Tibial nerve (tissue), 4 donors: Measurements from ENCODE around the gene SLC12A2. TPM values are rescaled to one million over a fixed set of nuclear protein-coding genes. Genes with fewer than 3 reads are reported as not detected.

ENCODE experiments used
- DNase-seq, 2 donors: peaks; one replicate each; pipeline ENCODE4 v3.0.0-alpha.2; 2019; ENCODE audit warnings: low spot score in 2 of 2
- H3K27ac ChIP-seq, 4 donors: fragments of 200-600 bp; sonication (generic) in 3 of 4; one replicate each; pipeline ENCODE4 v1.5.1; 2017 to 2019; ENCODE audit warnings: mild to moderate bottlenecking in 1 of 4
- H3K27me3 ChIP-seq, 2 donors: fragments of 200-600 bp; sonication (generic) in 1 of 2; one replicate each; pipeline versions ENCODE4 v1.5.1 to v1.6.0; 2017 to 2019
- H3K36me3 ChIP-seq, 3 donors: fragments of 200-600 bp; sonication (generic); one replicate each; pipeline ENCODE4 v1.5.1; 2018 to 2019
- H3K4me1 ChIP-seq, 4 donors: fragments of 200-600 bp; sonication (generic) in 3 of 4; one replicate each; pipeline ENCODE4 v1.5.1; 2017 to 2019
- H3K4me3 ChIP-seq, 4 donors: fragments of 200-600 bp; sonication (generic) in 3 of 4; one replicate each; pipeline ENCODE4 v1.5.1; 2017 to 2019; ENCODE audit warnings: mild to moderate bottlenecking in 1 of 4, moderate library complexity in 1 of 4
- H3K9me3 ChIP-seq, 4 donors: fragments of 200-600 bp; sonication (generic) in 3 of 4; one replicate each; pipeline ENCODE4 v1.5.1; 2017 to 2019
- CTCF ChIP-seq, 5 experiments: fragments of 200-600 bp in 3 of 5; fragments of 450-650 bp in 2 of 5; sonication (generic) in 3 of 5; IDR thresholded peaks; one replicate each; pipeline ENCODE4 v1.5.1; 2016 to 2019; ENCODE audit warnings: antibody characterized with exemption in 5 of 5, mild to moderate bottlenecking in 3 of 5, moderate library complexity in 2 of 5
- EP300 ChIP-seq, 2 donors: sonication (generic); formaldehyde crosslinking; IDR thresholded peaks; one replicate each; pipeline ENCODE4 v1.6.1; 2017; ENCODE audit warnings: antibody characterized with exemption in 2 of 2, mild to moderate bottlenecking in 1 of 2
- POLR2A ChIP-seq, 2 donors: fragments of 450-650 bp; IDR thresholded peaks; one replicate each; pipeline ENCODE4 v1.6.1; 2017; ENCODE audit warnings: antibody characterized with exemption in 2 of 2, mild to moderate bottlenecking in 2 of 2, moderate library complexity in 2 of 2
- whole genome bisulfite sequencing, 2 donors: methylation state at CpG; one replicate each; pipeline ENCODE4 v1.1.5; 2018; 5-methylcytosine and 5-hydroxymethylcytosine counted together
- total RNA-seq, 4 donors: library from RNA; depleted of rRNA; stranded (reverse); fragments of >200 nt; gene quantifications; one replicate each; pipeline ENCODE4 v1.1.0, GENCODE V29; 2016

Gene SLC12A2
- total RNA-seq, 4 donors from 2014 or later: 49.8 to 93.1 (median 85.3) TPM

DNA sequence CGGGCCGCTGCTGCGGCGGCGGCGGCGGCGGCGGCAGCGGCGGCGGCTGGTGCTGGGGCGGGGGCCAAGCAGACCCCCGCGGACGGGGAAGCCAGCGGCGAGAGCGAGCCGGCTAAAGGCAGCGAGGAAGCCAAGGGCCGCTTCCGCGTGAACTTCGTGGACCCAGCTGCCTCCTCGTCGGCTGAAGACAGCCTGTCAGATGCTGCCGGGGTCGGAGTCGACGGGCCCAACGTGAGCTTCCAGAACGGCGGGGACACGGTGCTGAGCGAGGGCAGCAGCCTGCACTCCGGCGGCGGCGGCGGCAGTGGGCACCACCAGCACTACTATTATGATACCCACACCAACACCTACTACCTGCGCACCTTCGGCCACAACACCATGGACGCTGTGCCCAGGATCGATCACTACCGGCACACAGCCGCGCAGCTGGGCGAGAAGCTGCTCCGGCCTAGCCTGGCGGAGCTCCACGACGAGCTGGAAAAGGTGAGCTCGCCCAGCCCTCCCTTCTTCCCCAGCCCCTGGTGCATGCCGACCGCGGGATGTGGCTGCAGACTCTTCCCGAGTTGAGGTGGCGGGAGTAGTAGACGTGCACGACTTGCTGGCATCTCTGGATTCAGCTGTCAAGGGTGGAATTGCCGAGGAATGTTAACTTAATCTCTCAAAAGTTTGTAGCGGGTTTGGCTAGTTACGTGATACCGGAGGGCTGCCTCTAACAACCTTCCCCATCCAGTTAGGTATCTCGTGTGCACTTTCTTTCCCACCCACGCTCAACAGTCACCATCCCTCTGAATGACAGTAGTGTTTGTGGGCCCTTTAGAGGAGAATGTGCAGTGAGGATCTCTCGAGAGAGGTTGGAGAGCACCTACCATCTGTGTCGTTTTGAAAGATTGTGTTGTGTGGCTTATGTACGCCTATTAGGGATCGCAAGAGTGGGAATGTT, 932 bp downstream of the SLC12A2 start:
- Histone ChIP-seq H3K27me3 (no peaks in the 10 kb centered on the region), H3K4me1 (peaks cover 0 to 41% (median 8%) of the 10 kb centered on the region in 4 donors), H3K36me3 (no peaks in the 10 kb centered on the region), H3K4me3 (peak overlapping the region; percentile 65 to 92 (median 79)), H3K27ac (peak overlapping the region; percentile 93 to 98 (median 94)), H3K9me3 (no peaks in the 10 kb centered on the region)
- DNase-seq: no peak
- WGBS, 2 donors: 4 to 6% methylated on average over 28 to 35 of the region's 71 CpGs
- no peak for TF ChIP-seq POLR2A (IDR thresholded peaks at IDR 0.05)
- TF ChIP-seq EP300 (IDR thresholded peaks at IDR 0.05): no peak
- no peak for TF ChIP-seq CTCF (IDR thresholded peaks at IDR 0.05)

DNA sequence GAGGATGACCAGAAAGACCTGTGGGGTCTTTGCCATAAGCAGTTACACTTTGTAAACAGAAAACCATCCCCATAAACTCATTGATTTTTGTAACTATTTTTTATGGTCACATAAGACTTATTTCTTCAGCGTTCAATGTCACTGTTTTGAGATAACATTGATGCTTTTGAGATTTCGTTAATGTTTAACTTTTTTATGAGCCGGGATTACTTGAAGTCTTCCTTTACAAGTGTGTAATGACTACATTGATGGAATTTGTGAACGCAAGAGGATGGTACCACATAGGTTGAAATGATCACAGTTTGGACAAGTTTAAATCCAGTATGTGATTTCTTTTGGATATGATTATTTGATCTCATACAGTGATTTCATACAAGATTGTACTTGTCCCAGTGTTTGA, 1.8 kb downstream of the SLC12A2 start:
- Histone ChIP-seq H3K27me3 (no peaks in the 10 kb centered on the region), H3K36me3 (no peaks in the 10 kb centered on the region), H3K9me3 (no peaks in the 10 kb centered on the region), H3K4me3 (peak overlapping the region; percentile 65 to 92 (median 79)), H3K27ac (peak overlapping the region in 1 of 4 donors; percentile 98), H3K4me1 (peaks cover 0 to 35% (median 6%) of the 10 kb centered on the region in 4 donors)
- 53 to 61% methylated on average over 4 of the region's 4 CpGs for WGBS, 2 donors
- DNase-seq: no peak
- TF ChIP-seq CTCF (IDR thresholded peaks at IDR 0.05) (no peak), EP300 (IDR thresholded peaks at IDR 0.05) (no peak), POLR2A (IDR thresholded peaks at IDR 0.05) (no peak)

DNA sequence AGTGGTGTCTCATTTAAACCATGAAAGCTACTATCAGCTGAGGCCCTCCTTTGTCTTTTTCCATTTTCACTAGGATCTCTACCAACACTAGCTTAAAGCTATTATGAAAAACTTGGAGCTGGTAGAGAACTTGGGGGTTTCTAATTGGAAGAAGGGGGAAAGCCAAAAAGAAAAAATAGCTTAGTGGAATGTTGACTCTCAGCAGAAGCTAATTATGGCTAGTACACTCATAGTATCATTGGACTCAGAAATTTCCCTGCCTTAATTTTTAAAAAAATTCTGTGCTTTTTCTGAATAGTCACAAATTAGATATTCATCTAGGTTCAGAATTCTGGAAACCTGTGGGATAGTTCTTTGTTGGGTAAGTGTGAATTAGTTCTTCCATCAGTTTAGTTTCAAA, 8.0 kb downstream of the SLC12A2 start:
- Histone ChIP-seq H3K36me3 (no peaks in the 10 kb centered on the region), H3K27me3 (no peaks in the 10 kb centered on the region), H3K4me3 (no peak overlapping the region), H3K4me1 (peaks cover 0 to 7% (median 0%) of the 10 kb centered on the region in 4 donors), H3K27ac (no peak overlapping the region), H3K9me3 (peaks cover 0 to 5% (median 0%) of the 10 kb centered on the region in 4 donors)
- TF ChIP-seq POLR2A (IDR thresholded peaks at IDR 0.05) (no peak), CTCF (IDR thresholded peaks at IDR 0.05) (no peak), EP300 (IDR thresholded peaks at IDR 0.05) (no peak)
- no peak for DNase-seq

GRCh38 chr5:128092144-128092543, 8.6 kb downstream of the SLC12A2 start:
- Histone ChIP-seq H3K4me3 (no peak overlapping the region), H3K36me3 (no peaks in the 10 kb centered on the region), H3K27me3 (no peaks in the 10 kb centered on the region), H3K9me3 (peaks cover 0 to 11% (median under 1%) of the 10 kb centered on the region in 4 donors), H3K4me1 (peaks cover 0 to 3% (median 0%) of the 10 kb centered on the region in 4 donors), H3K27ac (no peak overlapping the region)
- DNase-seq: no peak
- no peak for TF ChIP-seq EP300 (IDR thresholded peaks at IDR 0.05)
- TF ChIP-seq POLR2A (IDR thresholded peaks at IDR 0.05): no peak
- 92 to 96% methylated on average over 4 of the region's 4 CpGs for WGBS, 2 donors

DNA sequence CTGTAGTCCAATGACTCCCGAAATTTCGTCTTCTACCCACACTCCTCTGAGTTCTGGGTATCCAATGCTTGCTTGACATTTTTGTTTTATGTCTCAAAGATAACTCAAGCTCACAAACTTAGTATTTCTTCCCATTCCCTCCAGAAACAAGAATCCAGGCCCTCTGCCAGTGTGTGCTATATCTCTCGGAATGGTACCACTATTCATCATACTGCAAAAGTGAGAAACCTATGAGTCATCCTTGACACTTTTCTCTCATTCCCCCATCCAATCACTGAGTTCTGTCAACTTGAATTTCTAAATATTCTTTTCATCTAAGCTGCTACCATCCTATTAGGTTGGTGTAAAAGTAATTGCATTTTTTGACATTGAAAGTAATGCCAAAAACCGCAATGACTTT, 9.8 kb downstream of the SLC12A2 start:
- peaks cover 0 to 3% (median 0%) of the 10 kb centered on the region in 4 donors for H3K4me1 ChIP-seq
- TF ChIP-seq POLR2A (IDR thresholded peaks at IDR 0.05) (no peak), EP300 (IDR thresholded peaks at IDR 0.05) (no peak), CTCF (IDR thresholded peaks at IDR 0.05) (no peak)
- no peak overlapping the region for H3K4me3 ChIP-seq
- no peak for DNase-seq
- H3K27me3 ChIP-seq: no peaks in the 10 kb centered on the region
- peaks cover 0 to 23% (median 6%) of the 10 kb centered on the region in 4 donors for H3K9me3 ChIP-seq
- 87 to 90% methylated on average over 4 of the region's 4 CpGs for WGBS, 2 donors
- H3K27ac ChIP-seq: no peak overlapping the region
- peaks cover 0 to 2% (median 0%) of the 10 kb centered on the region in 3 donors for H3K36me3 ChIP-seq
